Measurements from ENCODE around the gene LHX3. TPM values are rescaled to one million over a fixed set of nuclear protein-coding genes. Genes with fewer than 3 reads are reported as not detected.

The LHX3 gene
- not detected in 2 replicates for total RNA-seq

GRCh38 chr9:136204838-136205706, at the start of gene LHX3:
Gene LHX3 (minus strand): TSS chr9:136205128. CDS start chr9:136205012, 116 bp downstream.
- intact Hi-C loops (cut with micrococcal nuclease), result no loop called here

GRCh38 chr9:136253246-136254130, 48.6 kb upstream of the LHX3 start:
- intact Hi-C loops (cut with micrococcal nuclease), result no loop called here

DNA sequence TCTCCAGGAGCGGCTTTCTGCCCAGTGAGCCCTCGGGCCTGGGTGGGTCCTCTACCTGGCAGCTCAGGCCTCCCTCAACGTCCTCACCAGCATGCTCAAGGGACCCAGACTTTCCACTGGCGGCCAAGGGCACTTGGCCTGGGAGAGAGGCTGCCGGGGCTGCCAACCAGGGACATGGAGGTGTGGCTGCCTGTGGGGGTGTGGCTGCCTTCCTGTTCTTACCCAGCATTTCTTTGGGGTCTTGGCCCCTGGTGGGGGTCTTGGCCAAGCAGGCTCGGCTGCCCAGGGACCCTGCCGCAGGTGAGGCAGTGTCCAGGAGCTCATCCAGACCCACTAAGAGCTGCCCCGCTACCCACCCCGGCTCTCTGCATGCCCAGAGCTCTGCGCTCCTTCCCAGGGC, 47.9 kb upstream of the LHX3 start:
- intact Hi-C loops (cut with micrococcal nuclease), result no loop called here

DNA sequence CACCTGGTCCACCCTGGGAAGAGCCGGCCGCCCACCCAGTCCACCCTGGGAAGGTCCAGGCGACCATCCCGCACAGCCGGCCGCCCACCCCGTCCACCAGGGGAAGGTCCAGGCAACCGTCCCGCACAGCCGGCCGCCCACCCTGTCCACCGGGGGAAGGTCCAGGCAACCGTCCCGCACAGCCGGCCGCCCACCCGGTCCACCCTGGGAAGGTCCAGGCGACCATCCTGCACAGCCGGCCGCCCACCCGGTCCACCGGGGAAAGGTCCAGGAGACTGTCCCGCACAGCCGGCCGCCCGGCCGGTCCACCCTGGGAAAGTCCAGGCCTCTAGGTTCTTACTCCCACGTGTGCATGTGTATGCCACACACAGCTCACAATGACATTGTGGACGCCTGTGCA, 47.4 kb upstream of the LHX3 start:
- intact Hi-C loops (cut with micrococcal nuclease), result no loop called here

DNA sequence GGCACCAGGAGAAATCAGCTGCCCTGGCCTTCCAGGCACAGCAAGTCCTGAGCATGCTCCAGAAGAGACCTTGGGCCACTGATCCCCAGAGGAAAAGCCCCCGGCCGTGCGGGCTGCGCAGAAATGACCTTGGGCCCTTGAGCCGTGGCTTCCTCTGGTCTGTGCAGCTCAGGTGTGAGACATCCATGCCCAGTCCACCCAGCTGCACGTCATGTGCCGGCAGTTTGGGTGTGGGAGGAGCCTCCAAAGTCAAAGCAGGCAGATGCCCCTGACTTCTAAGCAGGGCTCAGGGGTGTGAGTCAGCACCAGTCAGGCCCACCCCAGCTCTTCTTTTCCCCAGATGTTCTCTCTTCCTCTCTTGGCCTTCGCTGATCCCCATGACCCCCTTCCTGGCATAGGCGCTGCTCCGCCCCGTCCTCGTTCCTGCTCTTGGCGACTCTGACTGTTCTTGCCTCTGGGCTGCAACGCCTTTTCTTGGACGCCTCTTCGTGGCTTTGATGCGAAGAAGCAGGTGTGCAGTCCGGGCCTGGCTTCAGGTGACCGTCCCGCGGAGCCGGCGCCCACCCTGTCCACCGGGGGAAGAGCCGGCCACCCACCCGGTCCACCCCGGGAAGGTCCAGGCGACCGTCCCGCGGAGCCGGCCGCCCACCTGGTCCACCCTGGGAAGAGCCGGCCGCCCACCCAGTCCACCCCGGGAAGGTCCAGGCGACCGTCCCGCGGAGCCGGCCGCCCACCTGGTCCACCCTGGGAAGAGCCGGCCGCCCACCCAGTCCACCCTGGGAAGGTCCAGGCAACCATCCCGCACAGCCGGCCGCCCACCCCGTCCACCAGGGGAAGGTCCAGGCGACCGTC, 46.6 kb upstream of the LHX3 start:
- intact Hi-C loops (cut with micrococcal nuclease), result no loop called here

- intact Hi-C loops (cut with micrococcal nuclease), result no loop called here
These were observed 45.7 kb upstream of the LHX3 start for GRCh38 chr9:136250676-136251075.

- intact Hi-C loops (cut with micrococcal nuclease), result loop anchor here (10.0 kb wide), 2 partner anchors 345 to 1175 kb away; partner anchors contain the start of genes CAMSAP1, EXD3 and NOXA1
These were observed 45.1 kb upstream of the LHX3 start for GRCh38 chr9:136249877-136250559.

DNA sequence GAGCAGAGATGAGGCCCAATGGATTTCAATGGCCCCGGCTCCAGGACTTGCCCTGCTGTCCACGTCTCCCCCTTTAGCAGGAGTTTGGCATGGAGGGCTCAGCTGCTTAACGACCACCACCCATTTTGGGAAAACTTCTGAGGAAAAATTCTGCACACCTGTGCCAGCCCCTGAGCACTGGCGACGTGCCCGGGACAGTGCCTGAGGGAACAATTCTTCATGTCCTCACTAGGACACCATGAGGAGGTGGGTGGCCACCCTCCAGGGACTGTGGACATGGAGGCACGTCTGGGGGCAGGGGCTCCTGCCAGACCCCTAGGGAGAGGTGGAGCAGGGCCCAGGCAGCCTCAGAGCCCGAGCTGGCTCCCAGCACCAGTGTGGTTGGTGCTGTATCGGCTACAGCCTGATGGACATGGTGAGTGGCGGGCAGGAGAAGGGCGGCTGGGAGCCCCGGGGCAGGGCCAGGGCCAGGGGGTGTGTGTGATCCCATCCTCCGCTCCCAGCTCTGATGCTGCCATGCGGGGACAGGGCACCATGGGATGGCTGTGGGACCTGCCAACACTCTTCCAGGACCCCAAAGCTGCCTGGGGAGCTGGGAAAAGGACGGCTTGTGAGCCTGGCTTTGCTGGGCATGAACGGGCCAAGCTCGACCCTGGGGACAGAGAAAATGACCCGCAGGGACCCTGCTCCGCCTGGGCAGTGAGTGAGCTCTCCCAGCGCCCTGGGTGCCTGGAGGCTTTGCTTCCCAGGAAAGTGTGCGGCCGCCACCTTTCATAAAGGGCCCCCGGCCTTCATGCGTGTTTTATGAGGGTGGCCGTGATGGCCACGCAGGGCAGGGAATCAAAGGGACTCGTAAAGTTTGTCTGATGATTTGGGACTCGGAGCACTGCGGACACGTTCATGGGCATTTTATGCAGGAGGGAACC, 44.3 kb upstream of the LHX3 start:
- intact Hi-C loops (cut with micrococcal nuclease), result loop anchor here (10.0 kb wide), 2 partner anchors 344 to 1176 kb away; partner anchors contain the start of genes CAMSAP1, EXD3 and NOXA1

DNA sequence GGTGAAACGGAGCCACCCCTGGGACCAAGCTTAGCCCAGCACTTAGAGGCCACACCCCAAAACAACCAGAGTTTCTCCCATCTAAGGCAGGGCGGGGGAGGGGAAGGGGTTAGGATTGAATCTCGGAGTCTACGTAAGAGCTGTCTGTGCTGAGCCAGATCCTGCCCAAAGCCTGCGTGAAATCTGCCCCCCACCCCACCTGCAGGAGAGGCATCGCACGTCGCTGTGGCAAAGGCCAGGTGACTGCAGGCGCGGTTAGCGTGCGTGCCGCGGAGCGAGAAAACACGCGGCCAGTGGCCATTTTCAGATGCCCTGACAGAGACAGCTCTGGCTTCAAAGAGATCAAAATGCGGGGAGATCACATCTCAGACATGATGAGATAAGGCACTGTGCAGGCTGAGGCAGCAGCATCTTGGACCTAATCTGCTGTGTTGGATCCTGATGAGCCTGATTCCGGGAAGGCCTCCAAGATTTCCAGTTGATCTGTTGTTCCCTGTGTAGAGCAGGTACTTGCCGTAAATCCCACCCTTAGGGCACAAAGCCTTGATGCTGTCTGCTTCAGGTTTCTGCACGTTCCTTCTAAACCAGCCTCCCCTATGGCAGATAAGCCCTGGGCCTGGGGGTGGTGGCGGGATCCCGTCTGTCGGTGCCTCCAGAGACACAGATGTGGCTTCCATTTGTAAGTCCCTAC, 43.2 kb upstream of the LHX3 start:
- intact Hi-C loops (cut with micrococcal nuclease), result loop anchor here (10.0 kb wide), 2 partner anchors 343 to 1177 kb away; partner anchors contain the start of genes CAMSAP1, EXD3 and NOXA1

DNA sequence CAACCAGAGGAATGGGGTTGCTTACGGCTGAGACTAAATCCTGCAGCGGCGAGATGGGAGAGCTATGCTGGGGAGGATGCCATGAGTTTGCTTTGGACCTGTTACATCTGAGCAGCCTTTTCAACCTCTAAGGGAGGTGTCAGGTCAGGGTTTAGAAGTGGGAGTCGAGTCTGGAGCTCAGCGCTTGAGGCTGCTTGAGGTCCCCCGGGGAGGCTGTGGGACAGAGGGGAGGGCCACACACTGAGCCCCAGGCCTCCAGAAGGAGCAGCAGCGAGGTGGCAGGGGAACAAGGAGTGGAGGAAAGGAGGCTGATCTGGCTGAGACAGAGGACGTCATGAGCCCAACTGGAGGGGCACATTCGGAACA, 42.6 kb upstream of the LHX3 start:
- intact Hi-C loops (cut with micrococcal nuclease), result loop anchor here (10.0 kb wide), 2 partner anchors 343 to 1177 kb away; partner anchors contain the start of genes CAMSAP1, EXD3 and NOXA1

DNA sequence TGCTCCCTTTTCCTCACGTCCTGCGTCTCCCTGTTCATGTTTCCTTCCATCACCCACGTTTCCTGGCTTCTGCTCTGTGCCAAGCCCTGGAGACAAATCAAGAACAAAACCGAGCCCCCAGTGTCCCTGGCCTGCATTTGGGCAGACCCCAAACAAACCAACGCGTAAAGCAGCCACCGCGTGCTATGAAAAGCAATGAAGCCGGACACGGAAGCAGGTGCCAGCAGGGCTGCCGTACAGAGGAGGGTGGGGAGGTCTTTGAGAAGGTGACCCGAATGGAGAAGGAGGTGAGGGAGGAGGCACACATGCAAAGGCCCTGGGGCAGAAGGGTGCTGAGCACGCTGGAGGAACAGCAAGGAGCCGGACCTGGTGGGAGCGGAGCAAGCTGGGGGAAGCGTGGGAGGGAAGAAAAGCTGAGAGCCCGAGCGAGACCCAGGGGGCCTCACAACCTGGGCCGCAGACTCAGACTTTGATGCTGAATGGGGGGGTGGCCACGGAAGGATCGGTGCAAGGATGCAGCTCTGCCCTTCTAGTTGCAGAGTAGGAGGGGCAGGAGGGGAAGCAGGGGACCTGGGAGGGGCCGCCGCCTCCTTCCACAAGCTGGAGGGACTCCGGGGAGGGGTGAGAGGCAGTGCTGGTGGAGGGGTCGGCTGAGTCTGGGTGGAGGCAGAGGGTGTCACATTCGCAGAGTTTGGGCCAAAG, 42.1 kb upstream of the LHX3 start:
- intact Hi-C loops (cut with micrococcal nuclease), result loop anchor here (10.0 kb wide), 2 partner anchors 342 to 1178 kb away; partner anchors contain the start of genes CAMSAP1, EXD3 and NOXA1

GRCh38 chr9:136245219-136246150, 40.6 kb upstream of the LHX3 start, which contains the start of gene QSOX2:
Gene QSOX2 (minus strand): TSS chr9:136245812. CDS start chr9:136245803, 9 bp downstream.
- intact Hi-C loops (cut with micrococcal nuclease), result loop anchor here (1.0 to 10.0 kb wide), 7 partner anchors 13 to 1179 kb away; partner anchors contain the start of genes CAMSAP1, DNLZ, EXD3 and NOXA1

- intact Hi-C loops (cut with micrococcal nuclease), result loop anchor here (1.0 to 10.0 kb wide), 7 partner anchors 13 to 1180 kb away; partner anchors contain the start of genes CAMSAP1, DNLZ, EXD3 and NOXA1
These were observed 40.0 kb upstream of the LHX3 start for GRCh38 chr9:136244969-136245218.

- intact Hi-C loops (cut with micrococcal nuclease), result loop anchor here (10.0 kb wide), 2 partner anchors 340 to 1180 kb away; partner anchors contain the start of genes CAMSAP1, EXD3 and NOXA1
These were observed 39.4 kb upstream of the LHX3 start for GRCh38 chr9:136244122-136244968.

GRCh38 chr9:136243631-136244030, 38.7 kb upstream of the LHX3 start:
- intact Hi-C loops (cut with micrococcal nuclease), result loop anchor here (10.0 kb wide), 2 partner anchors 339 to 1181 kb away; partner anchors contain the start of genes CAMSAP1, EXD3 and NOXA1

All from T-helper 2 cell treated with Interferon-gamma antibody and Interleukin-4, amounts not matched to agents 100 ng/mL and 5 ng/mL, for 36 hours (primary cell).